ENCODE data around the gene TRMT10A. TPM values are rescaled to one million over a fixed set of nuclear protein-coding genes. Genes with fewer than 3 reads are reported as not detected.
A peak's percentile ranks its signal among the peaks of the same experiment; 100 is the strongest.

TRMT10A gene
- total and polyA plus RNA-seq, 2 of the 13 experiments (the other 11 are each of a cell fraction or from before 2014, with no cell fraction given) = 3.9 to 12.6 TPM

- no peak for TF ChIP-seq ZNF460 (CRISPR knock-in tag; IDR thresholded peaks at IDR 0.05; ENCODE audit: borderline replicate concordance)
- TF ChIP-seq EP300 (IDR thresholded peaks at IDR 0.05; ENCODE audit: low read depth in 2 of 2, low read length in 2 of 2) = no peak; a peak in 1 of 4 replicates
- no peak for TF ChIP-seq EP300 (CRISPR knock-in tag; IDR thresholded peaks at IDR 0.05; ENCODE audit: borderline replicate concordance)
- no peak for TF ChIP-seq ZNF710 (CRISPR knock-in tag; IDR thresholded peaks at IDR 0.05; ENCODE audit: borderline replicate concordance)
- peak; percentile 84 for TF ChIP-seq PHF8 (CRISPR knock-in tag; IDR thresholded peaks at IDR 0.05)
- no peak for TF ChIP-seq ZBTB7A (CRISPR knock-in tag; IDR thresholded peaks at IDR 0.05)
- TF ChIP-seq CBX2 (IDR thresholded peaks at IDR 0.05; ENCODE audit: low read depth, low read length) = no peak
- TF ChIP-seq CBX2 (CRISPR knock-in tag; IDR thresholded peaks at IDR 0.05; ENCODE audit: low read depth) = no peak
- no peak for TF ChIP-seq ZNF605 (CRISPR knock-in tag; IDR thresholded peaks at IDR 0.05)
- peak; percentile 51; the same call in 1 of the 2 replicates for TF ChIP-seq ZZZ3 (CRISPR knock-in tag; IDR thresholded peaks at IDR 0.05; ENCODE audit: borderline replicate concordance)
- peak; percentile 63; the same call in 1 of the 3 replicates for TF ChIP-seq MXI1 (IDR thresholded peaks at IDR 0.05; ENCODE audit: borderline replicate concordance, low read depth, low read length)
- TF ChIP-seq ZNF652 (CRISPR knock-in tag; IDR thresholded peaks at IDR 0.05; ENCODE audit: borderline replicate concordance, low read depth) = no peak
- TF ChIP-seq NPAS2 (CRISPR knock-in tag; IDR thresholded peaks at IDR 0.05; ENCODE audit: borderline replicate concordance) = no peak
- TF ChIP-seq FOXA3 (CRISPR knock-in tag; IDR thresholded peaks at IDR 0.05) = 0 out of 2 replicates have a peak, but pooled peaks have one; percentile 10
- 0 out of 2 replicates have a peak, but pooled peaks have one; percentile 18 for TF ChIP-seq REPIN1 (CRISPR knock-in tag; IDR thresholded peaks at IDR 0.05; ENCODE audit: borderline replicate concordance, low read depth)
- TF ChIP-seq ZNF614 (CRISPR knock-in tag; IDR thresholded peaks at IDR 0.05; ENCODE audit: borderline replicate concordance) = no peak; the same call in 1 of the 2 replicates
- TF ChIP-seq SSRP1 (CRISPR knock-in tag; IDR thresholded peaks at IDR 0.05) = no peak
- TF ChIP-seq ZNF543 (CRISPR knock-in tag; IDR thresholded peaks at IDR 0.05) = peak; percentile 50; the same call in 1 of the 2 replicates
- TF ChIP-seq CBX5 (CRISPR knock-in tag; IDR thresholded peaks at IDR 0.05; ENCODE audit: borderline replicate concordance) = peak; percentile 51; the same call in 1 of the 2 replicates
- 0 out of 2 replicates have a peak, but pooled peaks have one; percentile 41 for TF ChIP-seq ZNF678 (CRISPR knock-in tag; IDR thresholded peaks at IDR 0.05)
- no peak for TF ChIP-seq ZNF530 (CRISPR knock-in tag; IDR thresholded peaks at IDR 0.05; ENCODE audit: low read depth)
- TF ChIP-seq SRY (CRISPR knock-in tag; IDR thresholded peaks at IDR 0.05) = no peak
- no peak for TF ChIP-seq ZNF180 (CRISPR knock-in tag; IDR thresholded peaks at IDR 0.05; ENCODE audit: borderline replicate concordance, low read depth)
- TF ChIP-seq MATR3 (CRISPR knock-in tag; IDR thresholded peaks at IDR 0.05) = no peak
- TF ChIP-seq ATAD3A (CRISPR knock-in tag; IDR thresholded peaks at IDR 0.05) = no peak
- TF ChIP-seq CTCF (CRISPR knock-in tag; IDR thresholded peaks at IDR 0.05) = no peak
- no peak for TF ChIP-seq MBNL3 (CRISPR knock-in tag; conservative IDR thresholded peaks at IDR 0.05)
- peak; percentile 82 for TF ChIP-seq SPEN (CRISPR knock-in tag; IDR thresholded peaks at IDR 0.05; ENCODE audit: low read depth)
Measured at GRCh38 chr4:99563310-99564186, at the start of gene TRMT10A (continued).

Data from HepG2 (cell line).